Endodermal cell (in vitro differentiated cells): ENCODE results near the gene C9orf78. TPM values are rescaled to one million over a fixed set of nuclear protein-coding genes. Genes with fewer than 3 reads are reported as not detected.
"Not testable (repeated sequence)": the region's sequence is repeated elsewhere in the genome, so short reads cannot be mapped to it uniquely, and the experiment has no call there.

Experiments
- DNase-seq: peaks from one replicate; pipeline ENCODE4 v3.0.0-alpha.2; 2017
- H3K27ac ChIP-seq: 2 replicates; pipeline ENCODE4 v1.5.1; 2013; ENCODE audit warnings: mild to moderate bottlenecking, low read depth, low read length, moderate library complexity
- H3K27me3 ChIP-seq: 2 replicates; pipeline ENCODE4 v1.6.1; 2013; ENCODE audit warnings: mild to moderate bottlenecking, low read length, moderate library complexity; ENCODE audit not compliant: insufficient read depth, control insufficient read depth, poor library complexity, severe bottlenecking
- H3K36me3 ChIP-seq: 2 replicates; pipeline ENCODE4 v1.7.0; 2013; ENCODE audit warnings: mild to moderate bottlenecking, low read length, moderate library complexity; ENCODE audit not compliant: control insufficient read depth, insufficient read depth
- H3K4me1 ChIP-seq: one replicate; pipeline ENCODE4 v1.7.0; 2013; ENCODE audit warnings: low read length; ENCODE audit not compliant: control insufficient read depth, insufficient read depth
- H3K4me3 ChIP-seq: 2 replicates; pipeline ENCODE4 v1.5.1; 2013; ENCODE audit warnings: mild to moderate bottlenecking, low read length, moderate library complexity
- H3K9ac ChIP-seq: 2 replicates; pipeline ENCODE4 v1.6.1; 2013; ENCODE audit warnings: mild to moderate bottlenecking, low read length, moderate library complexity; ENCODE audit not compliant: poor library complexity, severe bottlenecking; ENCODE audit errors: extremely low read depth
- H3K9me3 ChIP-seq: 2 replicates; pipeline ENCODE4 v1.6.1; 2013; ENCODE audit warnings: mild to moderate bottlenecking, low read length, moderate library complexity; ENCODE audit not compliant: control insufficient read depth
- H3K27ac Mint-ChIP-seq: 2 replicates; pipeline ENCODE4 v1.8.0; 2020; ENCODE audit warnings: mixed read lengths
- H3K27me3 Mint-ChIP-seq: 2 replicates; pipeline ENCODE4 v1.8.0; 2021; ENCODE audit warnings: mild to moderate bottlenecking, mixed read lengths; ENCODE audit not compliant: insufficient read depth
- H3K36me3 Mint-ChIP-seq: 2 replicates; pipeline ENCODE4 v1.8.0; 2020; ENCODE audit warnings: low read depth, mixed read lengths
- H3K4me1 Mint-ChIP-seq: 2 replicates; pipeline ENCODE4 v1.8.0; 2020; ENCODE audit warnings: mixed read lengths
- H3K4me3 Mint-ChIP-seq: 2 replicates; pipeline ENCODE4 v1.8.0; 2020; ENCODE audit warnings: mild to moderate bottlenecking, moderate library complexity, mixed read lengths
- H3K9me3 Mint-ChIP-seq: 2 replicates; pipeline ENCODE4 v1.8.0; 2020; ENCODE audit warnings: mild to moderate bottlenecking, mixed read lengths
- CTCF ChIP-seq: fragments of 200-600 bp; sonication (generic); conservative IDR thresholded peaks from 2 replicates; pipeline ENCODE4 v1.5.0; 2021; ENCODE audit warnings: antibody characterized with exemption, mild to moderate bottlenecking
- WGBS, 2 experiments: methylation state at CpG; one replicate each; pipeline versions ENCODE4 v1.1.5 to v1.1.7; 2013; ENCODE audit warnings: missing lambda C conversion rate in 2 of 2, mixed read lengths in 1 of 2; ENCODE audit not compliant: insufficient coverage in 1 of 2, insufficient read length in 1 of 2; 5-methylcytosine and 5-hydroxymethylcytosine counted together
- total RNA-seq, 2 donors: library from RNA; stranded (reverse); fragmentation: NEBNext Ultra II Directional in 1 of 2; extraction: Animal tissue kit (Norgen Biotek cat#: 25700) in 1 of 2; gene quantifications; 2 replicates in 1 of 2; 3 replicates in 1 of 2; pipeline ENCODE4 v1.2.1, GENCODE V29; 2021

The C9orf78 gene
- total RNA-seq, 2 donors from 2014 or later = 29.9 to 34.1 TPM

- Mint-ChIP-seq H3K27ac (no peak overlapping the region), H3K4me1 (no peaks in the 10 kb centered on the region), H3K4me3 (no peak overlapping the region), H3K27me3 (peaks cover 24% of the 10 kb centered on the region), H3K36me3 (no peaks in the 10 kb centered on the region), H3K9me3 (no peaks in the 10 kb centered on the region)
- H3K27ac ChIP-seq = no peak overlapping the region
- H3K36me3 ChIP-seq = no peaks in the 10 kb centered on the region
- WGBS, 2 experiments = 88% methylated on average over 1 of the region's 1 CpG; no CpG with 5 or more reads in 1 of the 2 experiments
- H3K9ac ChIP-seq = no peak overlapping the region
- H3K27me3 ChIP-seq = peaks cover 20% of the 10 kb centered on the region
- H3K4me3 ChIP-seq = no peak overlapping the region
- TF ChIP-seq CTCF = no peak
- DNase-seq = no peak
- H3K4me1 ChIP-seq = no peaks in the 10 kb centered on the region
- no peaks in the 10 kb centered on the region for H3K9me3 ChIP-seq
Measured at GRCh38 chr9:129785866-129786265, 49.2 kb downstream of the C9orf78 start.

GRCh38 chr9:129784970-129785369, 50.1 kb downstream of the C9orf78 start:
- H3K27me3 Mint-ChIP-seq = peaks cover 22% of the 10 kb centered on the region
- H3K9ac ChIP-seq, H3K27ac Mint-ChIP-seq, H3K4me1 Mint-ChIP-seq, H3K27ac ChIP-seq, H3K9me3 Mint-ChIP-seq, H3K36me3 Mint-ChIP-seq, H3K36me3 ChIP-seq, H3K4me3 ChIP-seq, H3K9me3 ChIP-seq, DNase-seq, H3K4me3 Mint-ChIP-seq, H3K4me1 ChIP-seq: not testable (repeated sequence)
- 79 to 85% methylated on average over 10 to 11 of the region's 11 CpGs for WGBS, 2 experiments
- peaks cover 20% of the 10 kb centered on the region for H3K27me3 ChIP-seq

GRCh38 chr9:129783516-129784361, 51.3 kb downstream of the C9orf78 start:
- Histone ChIP-seq H3K4me1 (no peaks in the 10 kb centered on the region), H3K4me3 (no peak overlapping the region), H3K9ac (no peak overlapping the region), H3K9me3 (no peaks in the 10 kb centered on the region), H3K27me3 (peaks cover 20% of the 10 kb centered on the region), H3K27ac (no peak overlapping the region), H3K36me3 (no peaks in the 10 kb centered on the region)
- TF ChIP-seq CTCF = peak; percentile 95
- Mint-ChIP-seq H3K36me3 (no peaks in the 10 kb centered on the region), H3K4me1 (no peaks in the 10 kb centered on the region), H3K9me3 (no peaks in the 10 kb centered on the region), H3K27me3 (peaks cover 22% of the 10 kb centered on the region), H3K27ac (no peak overlapping the region), H3K4me3 (no peak overlapping the region)
- WGBS, 2 experiments = 44 to 60% methylated on average over 5 to 14 of the region's 14 CpGs
- peak; percentile 94 for DNase-seq
